ENCODE results near the gene STXBP2. TPM values are rescaled to one million over a fixed set of nuclear protein-coding genes. Genes with fewer than 3 reads are reported as not detected.

The STXBP2 gene
- total RNA-seq, 4 donors from 2014 or later, result 4.4 to 16.9 (median 14.1) TPM

DNA sequence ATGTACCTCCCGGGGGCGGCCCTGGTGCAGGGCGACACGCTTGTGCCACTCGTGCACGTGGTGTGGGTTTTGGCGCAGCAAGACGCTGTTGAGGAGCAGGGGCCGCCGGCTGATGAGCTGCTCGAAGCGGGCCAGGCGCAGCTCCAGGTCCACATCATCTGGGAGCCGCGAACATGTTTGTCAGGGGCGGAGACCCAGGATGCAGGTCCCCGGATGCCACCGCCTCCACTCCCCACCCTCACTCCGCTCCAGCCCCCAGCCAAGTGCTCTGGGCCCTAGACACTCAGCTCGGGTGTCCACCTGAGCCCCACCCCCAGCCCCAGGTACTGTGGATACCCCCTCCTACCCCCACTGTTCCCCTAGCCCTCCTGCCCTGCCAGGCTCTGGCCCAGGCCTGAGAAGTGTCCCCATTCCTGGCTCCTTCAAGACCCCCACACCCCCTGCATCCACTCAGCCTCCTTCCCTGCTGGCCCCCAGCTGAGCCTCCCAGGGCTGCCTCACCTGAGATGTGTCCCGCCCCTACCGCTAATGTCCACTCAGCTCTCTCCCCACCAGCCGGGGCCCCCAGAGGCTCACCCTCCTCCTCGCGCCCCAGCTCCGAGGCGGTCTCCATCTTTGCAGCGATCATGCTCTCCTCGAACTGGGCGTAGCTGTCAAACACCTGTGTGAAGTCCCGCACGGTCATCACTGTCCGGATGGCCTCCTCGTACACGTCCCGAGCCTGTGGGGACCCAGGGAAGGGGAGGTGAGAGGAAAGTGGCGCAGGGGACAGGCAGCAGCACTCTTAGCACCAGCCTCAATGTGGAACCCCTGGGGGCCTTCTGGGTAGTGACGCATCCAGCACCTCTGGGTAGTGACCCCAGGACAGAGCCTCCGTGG, 12.9 kb upstream of the STXBP2 start:
- no peaks in the 10 kb centered on the region for H3K9me3 ChIP-seq
- peaks cover 0 to 88% of the 10 kb centered on the region in 2 donors for H3K36me3 ChIP-seq
- H3K4me3 ChIP-seq, result no peak overlapping the region
- no peak overlapping the region for H3K27ac ChIP-seq
- H3K4me1 ChIP-seq, result peaks cover 0 to 30% (median 12%) of the 10 kb centered on the region in 3 donors
- ATAC-seq, result no peak
- no peaks in the 10 kb centered on the region for H3K27me3 ChIP-seq
- no peak for TF ChIP-seq POLR2AphosphoS5 (IDR thresholded peaks at IDR 0.05)
- TF ChIP-seq, protein P1, sequence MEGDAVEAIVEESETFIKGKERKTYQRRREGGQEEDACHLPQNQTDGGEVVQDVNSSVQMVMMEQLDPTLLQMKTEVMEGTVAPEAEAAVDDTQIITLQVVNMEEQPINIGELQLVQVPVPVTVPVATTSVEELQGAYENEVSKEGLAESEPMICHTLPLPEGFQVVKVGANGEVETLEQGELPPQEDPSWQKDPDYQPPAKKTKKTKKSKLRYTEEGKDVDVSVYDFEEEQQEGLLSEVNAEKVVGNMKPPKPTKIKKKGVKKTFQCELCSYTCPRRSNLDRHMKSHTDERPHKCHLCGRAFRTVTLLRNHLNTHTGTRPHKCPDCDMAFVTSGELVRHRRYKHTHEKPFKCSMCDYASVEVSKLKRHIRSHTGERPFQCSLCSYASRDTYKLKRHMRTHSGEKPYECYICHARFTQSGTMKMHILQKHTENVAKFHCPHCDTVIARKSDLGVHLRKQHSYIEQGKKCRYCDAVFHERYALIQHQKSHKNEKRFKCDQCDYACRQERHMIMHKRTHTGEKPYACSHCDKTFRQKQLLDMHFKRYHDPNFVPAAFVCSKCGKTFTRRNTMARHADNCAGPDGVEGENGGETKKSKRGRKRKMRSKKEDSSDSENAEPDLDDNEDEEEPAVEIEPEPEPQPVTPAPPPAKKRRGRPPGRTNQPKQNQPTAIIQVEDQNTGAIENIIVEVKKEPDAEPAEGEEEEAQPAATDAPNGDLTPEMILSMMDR (IDR thresholded peaks at IDR 0.05), result no peak
- no peak for TF ChIP-seq EP300 (IDR thresholded peaks at IDR 0.05)
- no peak for TF ChIP-seq POLR2A (IDR thresholded peaks at IDR 0.05)
- WGBS, 2 donors (ENCODE audit: low coverage in 1 of 2), result 100% methylated on average over 2 of the region's 39 CpGs; no CpG with 5 or more reads in 1 of the 2 donors

DNA sequence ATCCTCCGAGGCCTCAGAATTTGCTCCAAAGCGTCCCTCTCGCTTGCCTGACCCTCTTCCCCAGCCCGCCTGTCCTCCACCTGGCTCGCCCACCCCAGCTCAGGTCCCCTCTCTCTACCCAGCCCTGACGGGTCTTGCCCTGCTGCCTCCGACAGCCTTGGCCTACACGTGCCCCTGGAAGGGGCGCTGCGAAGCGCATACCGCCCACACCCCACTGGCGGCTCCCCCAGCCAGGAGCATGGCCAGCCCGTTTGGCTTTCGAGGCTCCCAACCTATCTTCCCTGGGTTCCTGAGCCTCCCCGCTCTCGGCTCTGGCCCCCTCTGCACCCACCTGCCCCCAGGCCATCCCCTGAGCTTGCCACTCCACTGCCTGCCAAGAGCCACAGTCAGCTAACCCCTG, 12.1 kb upstream of the STXBP2 start:
- H3K36me3 ChIP-seq, result peaks cover 0 to 80% of the 10 kb centered on the region in 2 donors
- no peak for ATAC-seq
- no peak overlapping the region for H3K27ac ChIP-seq
- TF ChIP-seq, protein P1 (IDR thresholded peaks at IDR 0.05), result no peak
- no peak for TF ChIP-seq EP300 (IDR thresholded peaks at IDR 0.05)
- TF ChIP-seq POLR2A (IDR thresholded peaks at IDR 0.05), result no peak
- TF ChIP-seq POLR2AphosphoS5 (IDR thresholded peaks at IDR 0.05), result no peak
- WGBS, 2 donors (ENCODE audit: low coverage in 1 of 2), result 81 to 92% methylated on average over 3 to 13 of the region's 17 CpGs
- peaks cover 0 to 30% (median 12%) of the 10 kb centered on the region in 3 donors for H3K4me1 ChIP-seq
- no peaks in the 10 kb centered on the region for H3K9me3 ChIP-seq
- no peak overlapping the region for H3K4me3 ChIP-seq
- H3K27me3 ChIP-seq, result no peaks in the 10 kb centered on the region

DNA sequence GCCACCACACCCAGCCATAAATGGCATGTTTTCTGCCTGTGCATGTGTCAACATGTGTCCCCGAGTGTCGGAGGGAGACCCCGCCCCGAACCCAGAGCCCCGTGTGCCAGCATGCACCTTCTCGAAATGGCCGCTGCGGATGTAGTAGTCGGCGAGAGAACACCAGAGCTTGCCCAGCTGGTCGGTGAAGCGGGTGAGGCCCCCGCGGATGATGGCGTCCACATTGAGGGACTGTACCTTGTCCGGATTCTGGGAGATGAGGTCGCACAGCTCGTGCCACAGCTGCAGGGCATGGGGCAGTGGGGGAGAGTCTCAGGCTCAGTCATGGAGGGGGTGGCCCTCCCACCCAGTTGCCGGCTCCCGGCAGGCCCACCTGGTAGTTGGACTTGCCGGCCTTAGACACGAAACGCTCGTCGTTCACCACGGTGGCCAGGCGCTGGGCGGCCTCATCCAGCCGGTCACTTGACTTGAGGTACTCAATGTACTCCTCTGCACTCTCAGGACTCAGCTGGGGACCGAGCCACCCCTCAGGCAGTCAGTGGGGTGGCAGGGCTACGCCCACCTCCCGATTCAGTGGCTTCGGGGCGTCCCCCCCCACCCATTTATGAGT, 11.0 kb upstream of the STXBP2 start:
- WGBS, 2 donors (ENCODE audit: low coverage in 1 of 2), result 95% methylated on average over 4 of the region's 34 CpGs; no CpG with 5 or more reads in 1 of the 2 donors
- TF ChIP-seq POLR2AphosphoS5 (IDR thresholded peaks at IDR 0.05), result no peak
- TF ChIP-seq EP300 (IDR thresholded peaks at IDR 0.05), result no peak
- TF ChIP-seq, protein P1 (IDR thresholded peaks at IDR 0.05), result no peak
- TF ChIP-seq POLR2A (IDR thresholded peaks at IDR 0.05), result no peak
- H3K27me3 ChIP-seq, result no peaks in the 10 kb centered on the region

DNA sequence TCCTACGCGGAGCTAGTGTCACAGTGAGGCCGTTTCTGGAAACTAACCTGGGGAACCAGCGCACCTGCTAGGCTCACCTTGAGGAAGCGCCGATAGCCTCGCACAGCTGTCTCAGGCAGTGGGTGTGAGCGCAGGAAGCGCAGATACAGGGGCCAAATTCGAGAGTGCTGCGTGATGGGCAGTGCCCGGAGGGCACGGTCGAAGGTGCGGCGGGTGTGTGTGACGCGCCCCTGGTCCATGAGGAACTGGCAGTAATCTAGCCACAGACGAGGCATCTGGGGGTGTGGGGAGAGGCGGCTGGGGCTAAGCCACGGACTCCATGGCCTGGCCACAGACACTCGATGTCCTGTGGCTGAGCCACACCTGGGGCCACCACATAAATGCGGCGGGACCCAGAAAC, 9.7 kb upstream of the STXBP2 start:
- H3K36me3 ChIP-seq, result peaks cover 0 to 61% of the 10 kb centered on the region in 2 donors
- no CpG with 5 or more reads among the region's 24 CpGs for WGBS, 2 donors (ENCODE audit: low coverage in 1 of 2)
- peaks cover 0 to 50% (median 26%) of the 10 kb centered on the region in 3 donors for H3K4me1 ChIP-seq
- H3K9me3 ChIP-seq, result no peaks in the 10 kb centered on the region
- TF ChIP-seq, protein P1 (IDR thresholded peaks at IDR 0.05), result no peak
- TF ChIP-seq EP300 (IDR thresholded peaks at IDR 0.05) (no peak), POLR2A (IDR thresholded peaks at IDR 0.05) (no peak), POLR2AphosphoS5 (IDR thresholded peaks at IDR 0.05) (no peak)
- H3K27me3 ChIP-seq, result no peaks in the 10 kb centered on the region
- no peak overlapping the region for H3K4me3 ChIP-seq
- ATAC-seq, result no peak
- H3K27ac ChIP-seq, result no peak overlapping the region

More for the DNA sequence above, 11.0 kb upstream of the STXBP2 start:
- Histone ChIP-seq H3K9me3 (no peaks in the 10 kb centered on the region), H3K36me3 (peaks cover 0 to 69% of the 10 kb centered on the region in 2 donors), H3K4me1 (peaks cover 0 to 40% (median 22%) of the 10 kb centered on the region in 3 donors), H3K27ac (no peak overlapping the region), H3K4me3 (no peak overlapping the region)
- no peak for ATAC-seq
